COLO829 (cell line): Measurements from ENCODE around the gene RPGRIP1.
"Not testable (repeated sequence)": the region's sequence is repeated elsewhere in the genome, so short reads cannot be mapped to it uniquely, and the experiment has no call there.

Experiments
- DNase-seq: peaks from one replicate; pipeline ENCODE4 v3.0.0; 2012; ENCODE audit warnings: low spot score

RPGRIP1 gene

GRCh38 chr14:21258889-21259787 lies 20.7 kb upstream of the RPGRIP1 start:
- DNase-seq = no peak

GRCh38 chr14:21261824-21262223 lies 18.1 kb upstream of the RPGRIP1 start:
- no peak for DNase-seq

GRCh38 chr14:21262410-21262809 lies 17.5 kb upstream of the RPGRIP1 start:
- DNase-seq = no peak

DNA sequence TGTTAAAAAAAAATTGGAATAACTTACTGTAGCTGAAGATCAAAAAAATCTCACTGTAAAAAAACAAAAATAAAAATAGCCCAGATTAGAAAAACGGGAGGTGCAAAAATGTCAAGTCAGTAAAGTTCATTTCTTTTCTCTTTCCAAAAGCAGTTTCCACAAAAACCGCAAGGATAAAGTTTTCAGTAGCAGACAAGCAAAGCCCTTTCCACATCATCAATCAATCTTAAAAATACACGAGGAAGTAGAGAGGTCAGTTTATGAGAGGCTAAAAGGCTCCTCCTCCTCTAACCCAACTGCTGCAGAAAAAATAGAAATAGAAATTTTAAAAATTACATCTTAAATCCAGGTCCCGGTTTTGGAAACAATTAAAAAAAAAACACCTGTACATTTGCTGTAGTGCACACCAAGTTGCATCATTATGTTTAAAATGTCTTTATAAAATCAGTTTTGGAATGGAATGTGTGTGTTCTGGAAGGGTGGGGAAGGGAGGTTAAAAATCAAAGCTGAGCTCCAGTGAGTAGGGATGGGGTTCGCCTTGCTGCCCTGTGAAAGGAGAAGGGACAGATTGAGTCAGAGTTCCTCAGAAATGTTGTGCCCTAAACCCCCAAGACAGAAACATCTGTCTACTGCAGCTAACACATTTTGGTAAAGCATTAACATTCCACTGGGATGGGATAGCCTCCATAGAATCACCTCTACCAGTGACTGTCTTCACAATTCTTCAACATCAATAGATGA lies 16.4 kb upstream of the RPGRIP1 start:
- DNase-seq = no peak

GRCh38 chr14:21264025-21264801 lies 15.7 kb upstream of the RPGRIP1 start:
- peak; percentile 58 for DNase-seq

- DNase-seq = no peak
Observed at GRCh38 chr14:21267431-21267845, 12.4 kb upstream of the RPGRIP1 start.

DNA sequence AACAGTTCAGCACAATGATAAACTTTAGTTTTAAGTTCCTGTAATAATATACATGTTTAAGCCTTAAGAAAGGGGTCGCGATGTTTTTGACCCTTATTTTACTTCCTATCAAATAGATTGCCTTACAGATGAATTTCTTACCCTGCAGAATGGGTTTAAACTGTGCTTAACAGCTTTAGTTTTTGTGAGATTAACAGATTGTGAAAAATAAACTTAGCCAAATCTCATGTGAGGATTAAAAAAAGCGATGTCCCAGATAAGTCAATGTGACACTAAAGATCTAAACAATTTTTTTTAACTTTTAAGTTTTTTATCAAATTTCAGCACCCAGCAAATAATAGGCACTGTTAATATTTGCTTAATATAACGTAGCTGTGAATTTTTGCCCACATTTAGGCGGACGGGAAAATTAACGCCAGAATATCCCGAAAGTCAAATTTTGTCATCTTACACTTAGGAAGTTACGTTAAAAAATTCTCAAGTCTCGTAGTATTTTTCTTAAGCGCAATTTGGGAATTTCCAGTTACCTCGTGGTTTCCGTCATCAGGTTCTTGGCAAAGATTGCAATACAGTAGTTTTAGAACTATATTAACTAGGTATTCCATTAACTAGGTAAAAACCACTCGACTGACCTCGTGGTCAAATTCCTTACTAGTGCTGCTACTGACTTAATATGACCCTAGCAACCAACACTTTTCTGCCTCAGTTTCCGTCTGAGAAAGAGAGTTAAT lies 11.8 kb upstream of the RPGRIP1 start:
- DNase-seq = no peak

DNA sequence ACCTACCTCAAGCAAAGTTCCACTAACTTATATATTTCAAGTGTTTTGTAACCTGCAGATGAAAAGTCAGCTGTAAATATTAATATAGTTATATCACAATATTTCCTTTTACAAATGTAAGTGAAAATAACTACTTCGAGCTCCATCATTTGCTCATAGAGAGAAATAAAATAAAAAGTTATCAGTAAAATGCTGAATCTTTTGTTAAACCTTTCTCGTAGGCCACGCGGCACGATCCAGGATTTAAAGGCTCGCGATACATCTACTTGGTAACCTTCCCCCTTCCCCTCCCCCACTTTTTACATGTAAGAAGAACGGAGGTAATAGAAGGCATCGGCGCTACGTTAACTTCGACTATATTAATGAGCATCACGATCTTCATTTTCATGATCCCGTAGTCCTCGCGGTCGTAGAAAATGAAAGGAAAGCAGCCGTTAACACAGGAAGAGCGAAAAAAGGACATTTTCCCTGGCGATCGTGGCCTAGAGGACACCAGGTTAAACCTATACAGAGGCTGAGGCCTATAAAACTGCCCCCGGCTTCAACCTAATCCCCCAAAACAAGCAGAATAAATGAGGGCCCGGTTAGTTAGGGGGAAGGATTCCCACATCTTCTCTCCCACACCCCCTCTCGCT lies 11.1 kb upstream of the RPGRIP1 start:
- no peak for DNase-seq

DNA sequence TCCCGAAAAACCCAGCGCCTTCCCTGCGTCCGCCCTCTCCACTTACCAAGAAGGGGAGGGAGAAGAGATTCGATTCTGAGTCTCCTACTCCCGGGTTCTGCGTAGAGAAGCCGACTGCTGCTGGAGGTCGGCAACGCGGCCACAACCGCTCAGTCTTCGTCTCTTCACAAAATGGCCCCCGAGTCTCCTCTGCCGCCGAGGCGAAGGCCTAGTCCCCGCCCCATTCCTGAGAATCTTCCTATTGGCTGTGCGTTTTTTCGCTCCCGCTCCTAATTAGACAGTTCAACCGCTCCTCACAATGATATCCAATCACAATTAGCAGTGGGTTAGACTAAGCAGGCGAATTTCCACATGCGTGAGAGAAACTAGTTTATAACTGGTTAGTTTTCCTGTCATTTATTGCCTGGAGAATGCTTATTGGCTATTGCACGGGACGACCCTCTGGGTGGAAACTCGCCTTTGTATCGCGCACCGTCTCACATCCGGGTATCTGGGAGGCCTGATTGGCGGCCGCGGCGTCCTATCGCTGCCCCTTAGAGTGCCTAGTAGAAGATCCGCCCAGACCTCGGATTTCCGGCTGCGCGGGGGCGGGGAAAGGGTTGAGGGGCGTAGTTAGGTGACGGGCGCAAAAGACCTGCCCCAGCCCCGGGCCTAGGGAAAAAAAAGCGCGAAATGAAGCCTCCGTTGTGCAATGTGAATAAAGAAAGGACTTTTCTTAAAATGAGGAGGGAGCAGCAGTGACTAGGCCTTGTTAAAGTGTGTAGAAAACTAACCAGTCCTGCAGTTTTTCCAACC lies 10.4 kb upstream of the RPGRIP1 start, which contains the start of gene HNRNPC:
HNRNPC (minus strand) TSS at position 191 of the 795 bp plus-strand sequence. CDS start 35,249 bp downstream, outside the sequence.
- peak; percentile 97 for DNase-seq

GRCh38 chr14:21272661-21273060 lies 7.2 kb upstream of the RPGRIP1 start:
- not testable (repeated sequence) for DNase-seq

DNA sequence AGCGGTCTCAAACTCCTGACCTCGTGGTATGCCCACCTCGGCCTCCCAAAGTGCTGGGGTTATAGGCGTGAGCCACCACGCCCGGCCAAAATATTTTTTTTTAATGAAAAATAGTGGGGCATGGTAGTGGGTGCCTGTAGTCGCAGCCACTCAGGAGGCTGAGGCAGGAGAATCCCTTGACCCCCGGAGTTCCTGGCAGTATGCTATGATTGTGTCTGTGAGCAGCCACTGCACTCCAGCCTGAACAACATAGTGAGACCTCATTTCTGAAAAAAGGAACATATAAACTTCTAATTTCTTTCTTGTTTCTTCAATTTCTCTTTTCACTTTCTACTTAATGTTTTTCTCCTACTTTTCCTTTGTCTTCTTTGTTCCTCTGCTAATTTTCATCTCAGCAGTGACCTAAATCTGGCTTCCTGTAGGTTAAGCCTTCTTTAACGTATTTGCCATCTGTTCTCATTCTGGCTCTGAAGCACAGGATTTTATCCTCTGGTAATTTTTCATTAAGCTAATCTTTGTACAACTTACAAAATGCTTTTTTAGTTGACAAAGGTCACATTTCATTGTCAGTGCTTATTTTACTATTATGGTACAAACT lies 4.5 kb upstream of the RPGRIP1 start:
- no peak for DNase-seq

DNA sequence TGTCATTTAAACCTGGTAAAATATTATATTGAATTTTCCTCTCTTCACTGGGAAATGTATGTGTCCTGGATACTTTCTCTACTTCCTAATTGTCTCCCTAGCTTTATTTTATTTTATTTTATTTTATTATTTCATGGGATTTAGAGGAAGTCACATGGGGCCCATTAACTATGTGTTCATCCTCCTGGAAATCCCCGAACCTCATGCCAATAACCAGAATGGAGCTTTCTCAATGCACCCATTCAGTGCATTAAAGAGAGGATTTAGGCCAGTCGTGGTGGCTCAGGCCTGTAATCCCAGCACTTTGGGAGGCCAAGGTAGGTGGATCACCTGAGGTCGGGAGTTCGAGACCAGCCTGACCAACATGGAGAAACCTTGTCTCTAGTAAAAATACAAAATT lies 1.3 kb upstream of the RPGRIP1 start:
- DNase-seq = no peak

GRCh38 chr14:21281917-21282316 lies 2.0 kb downstream of the RPGRIP1 start:
- not testable (repeated sequence) for DNase-seq

- DNase-seq = not testable (repeated sequence)
Observed at GRCh38 chr14:21286516-21286915, 6.6 kb downstream of the RPGRIP1 start.

- no peak for DNase-seq
Observed at GRCh38 chr14:21287168-21287567, 7.3 kb downstream of the RPGRIP1 start.

- not testable (repeated sequence) for DNase-seq
Observed at GRCh38 chr14:21294026-21294425, 14.1 kb downstream of the RPGRIP1 start.

DNA sequence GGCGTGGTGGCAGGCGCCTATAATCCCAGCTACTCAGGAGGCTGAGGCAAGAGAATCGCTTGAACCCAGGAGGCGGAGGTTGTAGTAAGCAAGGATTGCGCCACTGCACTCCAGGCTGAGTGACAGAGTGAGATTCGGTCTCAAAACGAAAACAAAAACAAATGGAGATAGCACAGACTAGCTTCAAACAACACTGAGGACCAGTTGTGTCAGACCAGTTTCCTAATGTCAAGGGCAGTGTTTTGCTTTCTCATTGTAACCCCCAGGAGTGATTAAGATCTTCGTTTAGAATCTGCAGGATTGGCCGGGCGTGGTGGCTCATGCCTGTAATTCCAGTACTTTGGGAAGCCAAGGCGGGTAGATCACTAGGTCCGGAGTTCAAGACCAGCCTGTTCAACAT lies 18.5 kb downstream of the RPGRIP1 start:
- no peak for DNase-seq

DNA sequence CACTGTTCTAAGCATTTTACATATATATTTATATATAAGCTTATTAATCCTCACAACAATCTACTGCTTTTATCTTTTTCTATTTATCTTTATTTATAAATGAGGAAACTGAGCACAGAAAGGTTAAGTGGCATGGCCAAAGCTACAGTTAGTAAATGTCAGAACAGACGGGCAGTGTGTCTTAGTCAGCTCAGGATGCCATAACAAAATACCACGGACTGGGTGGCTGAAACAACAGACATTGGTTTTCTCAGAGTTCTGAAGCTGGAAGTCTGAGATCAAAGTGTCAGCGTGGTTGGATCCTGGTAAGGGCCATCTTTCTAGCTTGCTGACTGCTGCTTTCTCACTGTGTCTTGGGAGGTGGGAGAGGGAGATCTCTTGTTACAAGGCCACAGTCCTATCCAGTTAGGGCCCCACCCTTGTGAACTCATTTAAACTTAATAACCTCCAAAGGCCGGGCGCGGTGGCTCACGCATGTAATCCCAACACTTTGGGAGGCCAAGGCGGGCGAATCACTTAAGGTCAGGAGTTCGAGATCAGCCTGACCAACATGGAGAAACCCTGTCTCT lies 19.8 kb downstream of the RPGRIP1 start:
- DNase-seq = no peak

DNA sequence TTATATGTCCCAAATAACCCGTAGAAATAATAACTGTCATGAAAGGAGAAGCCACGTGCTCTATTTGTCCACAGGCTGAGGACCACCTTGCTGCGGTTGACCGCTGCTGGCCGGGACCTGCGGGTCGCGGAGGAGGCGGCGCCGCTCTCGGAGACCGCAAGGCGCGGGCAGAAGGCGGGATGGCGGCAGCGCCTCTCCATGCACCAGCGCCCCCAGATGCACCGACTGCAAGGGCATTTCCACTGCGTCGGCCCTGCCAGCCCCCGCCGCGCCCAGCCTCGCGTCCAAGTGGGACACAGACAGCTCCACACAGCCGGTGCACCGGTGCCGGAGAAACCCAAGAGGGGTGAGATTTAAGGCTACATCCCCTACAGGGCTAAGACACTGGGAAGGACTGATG lies 21.0 kb downstream of the RPGRIP1 start:
- DNase-seq = no peak
